IPS-NIHi7 (cell line): ENCODE results near the gene TBCD.

Experiments used
- DNase-seq: peaks from one replicate; pipeline ENCODE4 v3.0.0; 2012; ENCODE audit warnings: mixed read lengths; ENCODE audit errors: extremely low spot score

Gene TBCD

DNA sequence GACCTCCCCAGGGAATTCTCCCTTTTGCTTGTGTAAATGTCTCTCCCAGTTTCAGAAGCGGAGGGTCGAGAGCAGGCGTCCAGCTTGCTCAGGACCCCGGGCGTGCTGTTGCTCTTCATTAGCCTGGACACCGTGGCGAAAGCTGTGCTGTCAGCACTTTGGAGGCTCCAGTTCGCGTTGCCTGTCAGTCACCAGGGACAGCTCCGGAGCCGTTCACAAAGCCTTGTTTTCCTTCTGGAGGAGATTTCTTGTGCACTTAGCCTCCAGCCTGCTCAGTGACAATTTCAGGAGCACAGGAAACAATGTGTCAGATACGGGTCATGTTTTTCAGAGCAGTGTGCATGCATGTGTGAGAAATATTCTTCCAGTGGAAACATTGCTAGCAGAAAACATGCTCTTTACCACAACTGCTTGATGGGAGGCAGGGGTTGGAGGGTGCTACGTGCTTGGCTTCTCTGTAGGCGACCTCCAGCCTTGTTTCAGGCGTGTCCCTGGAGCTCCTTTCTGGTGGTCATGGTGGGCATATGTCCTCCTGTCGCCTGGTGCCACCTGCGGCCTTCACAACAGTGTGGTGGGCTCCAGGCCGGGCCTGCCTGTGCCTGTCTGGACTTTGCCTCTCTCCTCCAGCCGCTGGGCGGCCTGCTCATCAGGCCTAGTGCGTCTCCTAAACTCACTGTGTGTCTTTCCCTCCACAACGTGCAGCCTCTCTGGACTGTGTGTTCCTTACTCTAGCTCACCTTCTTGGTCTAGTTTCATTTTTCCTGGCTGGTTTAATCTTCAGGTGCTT, 59.0 kb downstream of the TBCD start:
- DNase-seq = no peak

- no peak for DNase-seq
Observed at GRCh38 chr17:82812058-82812457, 60.2 kb downstream of the TBCD start.

DNA sequence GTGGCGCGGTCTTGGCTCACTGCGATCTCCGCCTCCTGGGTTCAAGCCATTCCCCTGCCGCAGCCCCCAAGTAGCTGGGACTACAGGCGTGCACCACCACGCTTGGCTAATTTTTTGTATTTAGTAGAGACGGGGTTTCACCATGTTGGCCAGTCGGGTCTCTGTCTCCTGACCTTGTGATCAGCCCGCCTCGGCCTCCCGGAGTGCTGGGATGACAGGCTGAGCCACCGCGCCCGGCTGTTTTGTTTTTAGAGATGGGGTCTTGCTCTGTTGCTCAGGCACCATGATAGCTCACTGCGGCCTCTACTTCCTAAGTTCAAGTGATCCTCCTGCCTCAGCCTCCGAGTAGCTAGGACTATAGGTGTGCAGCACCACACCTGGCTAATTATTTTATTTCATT, 60.7 kb downstream of the TBCD start:
- no peak for DNase-seq

DNA sequence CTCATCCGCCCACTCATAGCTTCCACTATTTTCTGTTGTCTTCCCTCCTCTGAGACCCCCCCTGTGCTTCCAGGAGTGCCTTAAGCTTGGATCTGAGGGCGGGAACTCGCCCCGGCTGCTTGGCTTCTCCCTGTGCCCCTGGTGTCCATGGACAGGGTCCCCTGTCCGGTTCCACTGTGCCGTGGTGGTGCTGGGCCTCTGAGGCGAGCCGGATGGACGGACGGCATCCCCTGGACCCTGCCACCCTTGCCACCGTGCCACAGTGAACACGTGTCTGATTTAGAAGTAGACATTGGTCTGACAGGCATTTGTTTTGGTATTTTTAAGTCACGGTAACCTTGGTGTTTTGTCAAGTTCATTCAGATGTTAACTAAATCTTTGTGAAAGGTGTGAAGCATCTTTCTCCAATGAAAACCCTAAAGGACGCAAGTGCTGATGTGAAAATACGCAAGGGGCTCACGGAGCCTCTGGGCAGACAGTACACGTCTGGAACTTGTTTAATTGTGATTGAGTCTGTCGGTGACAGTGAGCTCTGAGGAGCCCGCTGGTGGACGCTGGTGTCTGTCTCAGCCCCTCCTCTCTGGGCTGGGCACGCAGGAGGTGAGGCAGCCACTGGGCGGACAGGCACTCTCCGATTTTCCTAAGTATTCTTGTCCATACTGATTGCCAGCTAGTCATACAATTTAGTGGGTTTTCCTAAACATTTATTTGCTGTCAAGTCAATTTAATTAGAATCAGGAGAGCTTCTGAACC, 61.6 kb downstream of the TBCD start:
- DNase-seq = no peak

DNA sequence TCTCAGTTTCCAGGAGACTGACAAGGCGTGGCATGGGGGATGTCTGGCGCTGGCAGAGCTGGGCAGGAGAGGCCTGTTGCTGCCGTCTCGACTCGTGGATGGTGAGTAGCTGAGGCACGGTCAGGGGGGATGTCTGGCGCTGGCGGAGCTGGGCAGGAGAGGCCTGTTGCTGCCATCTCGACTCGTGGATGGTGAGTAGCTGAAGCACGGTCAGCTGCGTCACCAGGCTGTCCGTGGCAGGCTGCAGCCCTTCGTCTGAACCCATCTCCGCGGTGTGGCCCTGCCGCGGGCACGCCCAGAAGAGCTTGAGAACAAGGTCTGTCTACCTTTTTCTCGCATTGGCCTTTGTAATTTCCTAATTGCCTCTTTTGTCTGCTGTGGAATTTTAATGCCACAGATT, 63.0 kb downstream of the TBCD start:
- DNase-seq = no peak

GRCh38 chr17:82815354-82815753, 63.5 kb downstream of the TBCD start:
- no peak for DNase-seq

DNA sequence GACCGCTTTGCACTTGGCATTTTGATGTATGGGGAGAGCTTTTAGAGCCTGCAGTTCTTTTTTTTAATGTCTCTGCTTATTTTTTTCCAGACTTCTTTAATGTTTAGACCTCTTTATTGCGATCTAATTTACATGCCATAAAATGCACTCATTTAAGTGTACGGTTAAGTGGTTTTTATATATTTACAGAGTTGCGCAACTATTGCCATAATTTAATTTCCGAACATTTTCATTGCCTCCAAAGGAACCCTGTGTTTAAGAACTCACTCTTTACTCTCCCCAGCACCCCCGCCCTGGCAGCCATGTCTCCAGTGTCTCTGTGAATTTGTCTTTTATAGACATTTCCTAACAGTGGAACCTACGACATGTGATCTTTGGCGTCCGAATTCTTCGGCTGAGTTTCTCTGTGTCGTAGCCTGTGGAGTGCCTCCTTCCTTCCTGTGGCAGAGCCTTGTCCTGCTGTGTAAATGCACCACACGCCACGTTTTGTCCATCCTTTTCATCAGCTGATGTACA, 64.0 kb downstream of the TBCD start:
- no peak for DNase-seq

DNA sequence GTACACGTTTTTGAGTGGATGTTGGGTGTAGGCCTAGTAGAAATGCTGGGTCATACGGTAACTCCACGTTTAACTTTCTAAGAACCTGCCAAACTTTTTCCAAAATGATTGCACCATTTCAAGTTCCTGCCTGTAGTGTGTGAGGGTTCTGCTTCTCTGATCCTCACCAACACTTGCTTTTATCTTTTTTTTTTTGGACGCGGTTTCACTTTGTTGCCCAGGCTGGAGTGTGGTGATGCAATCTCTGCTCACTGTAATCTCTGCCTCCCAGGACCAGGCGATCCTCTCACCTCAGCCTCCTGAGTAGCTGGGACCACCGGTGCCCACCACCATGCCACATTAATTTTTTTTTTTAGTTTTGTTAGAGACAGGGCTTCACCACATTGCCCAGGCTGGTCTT, 64.5 kb downstream of the TBCD start:
- no peak for DNase-seq

- no peak for DNase-seq
Observed at GRCh38 chr17:82817947-82818346, 66.1 kb downstream of the TBCD start.

GRCh38 chr17:82820278-82821251, 68.7 kb downstream of the TBCD start:
- DNase-seq = no peak

GRCh38 chr17:82821554-82821953, 69.7 kb downstream of the TBCD start:
- DNase-seq = no peak

DNA sequence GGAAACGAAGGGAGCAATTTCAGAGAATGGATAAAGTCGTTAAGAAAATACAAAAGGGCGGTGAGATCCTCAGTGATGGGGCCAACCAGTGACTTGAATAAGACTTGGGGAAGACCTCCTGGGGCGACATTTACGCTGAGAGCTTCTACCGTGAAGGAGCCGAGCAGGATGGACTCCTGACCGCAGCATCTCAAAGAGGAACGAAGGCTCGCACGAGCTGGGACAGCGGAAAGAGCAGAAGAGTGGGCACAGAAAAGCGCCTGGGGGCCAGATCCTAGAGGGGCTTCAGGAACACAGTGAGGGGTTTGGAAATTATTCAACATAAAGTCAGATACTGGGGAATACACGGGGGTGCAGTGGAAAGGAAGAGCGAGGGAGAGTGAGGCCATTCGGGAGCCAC, 70.4 kb downstream of the TBCD start:
- DNase-seq = no peak

DNA sequence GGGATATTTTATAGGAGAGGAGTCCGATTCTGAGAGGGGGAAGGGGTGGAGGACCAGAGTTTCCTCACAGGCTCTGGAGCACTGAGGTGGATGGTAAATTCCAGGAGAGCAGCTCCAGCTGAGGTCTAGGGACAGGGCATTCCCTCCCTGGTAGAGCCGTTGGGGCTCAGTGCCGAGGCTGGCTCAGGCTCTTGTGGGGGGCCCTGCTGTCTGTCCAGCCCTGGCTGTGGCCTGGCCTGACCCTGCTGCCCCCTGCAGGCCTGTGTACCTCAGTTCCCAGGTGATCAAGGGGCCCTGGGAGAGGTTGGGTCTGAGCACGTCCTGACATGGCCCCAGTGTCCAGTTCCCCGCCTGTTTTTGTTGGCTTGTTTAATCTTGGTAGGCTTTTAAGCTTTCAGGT, 71.1 kb downstream of the TBCD start:
- DNase-seq = peak; percentile 79

GRCh38 chr17:82825540-82826124, 73.8 kb downstream of the TBCD start:
- no peak for DNase-seq

DNA sequence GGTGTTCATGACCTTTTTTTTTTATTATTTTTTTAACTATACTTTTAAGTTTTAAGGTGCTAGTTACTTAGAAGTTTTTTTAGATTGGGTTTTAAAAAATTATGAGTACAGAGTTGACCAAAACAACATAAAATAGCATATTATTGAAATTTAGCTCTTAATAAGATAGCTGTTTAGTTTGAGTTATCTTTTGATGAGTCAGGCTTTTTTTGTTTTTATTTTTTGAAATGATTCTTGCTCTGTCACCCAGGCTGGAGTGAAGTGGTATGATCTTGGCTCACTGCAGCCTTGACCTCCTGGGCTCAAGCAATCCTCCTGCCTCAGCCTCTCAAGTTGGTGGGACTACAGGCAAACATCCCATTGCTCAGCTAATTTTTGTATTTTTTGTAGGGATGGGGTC, 74.3 kb downstream of the TBCD start:
- no peak for DNase-seq

DNA sequence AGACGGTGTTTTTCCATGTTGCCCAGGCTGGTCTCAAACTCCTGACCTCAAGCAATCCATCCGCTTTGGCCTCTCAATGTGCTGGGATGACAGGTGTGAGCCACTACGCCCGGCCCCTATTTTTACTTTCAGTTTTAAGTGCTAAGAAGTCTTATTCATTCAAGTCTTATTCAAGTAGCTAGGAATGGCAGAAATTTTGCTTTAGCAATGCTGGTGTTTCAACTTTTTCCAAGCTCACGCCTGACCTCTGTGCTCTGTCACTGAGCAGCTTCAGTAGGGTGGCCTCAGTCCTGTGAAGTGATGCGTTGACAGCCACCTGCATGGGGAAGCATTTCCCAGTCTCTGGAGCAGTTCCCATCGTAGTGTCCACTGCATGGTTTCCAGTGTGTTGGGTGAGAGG, 75.1 kb downstream of the TBCD start:
- no peak for DNase-seq

DNA sequence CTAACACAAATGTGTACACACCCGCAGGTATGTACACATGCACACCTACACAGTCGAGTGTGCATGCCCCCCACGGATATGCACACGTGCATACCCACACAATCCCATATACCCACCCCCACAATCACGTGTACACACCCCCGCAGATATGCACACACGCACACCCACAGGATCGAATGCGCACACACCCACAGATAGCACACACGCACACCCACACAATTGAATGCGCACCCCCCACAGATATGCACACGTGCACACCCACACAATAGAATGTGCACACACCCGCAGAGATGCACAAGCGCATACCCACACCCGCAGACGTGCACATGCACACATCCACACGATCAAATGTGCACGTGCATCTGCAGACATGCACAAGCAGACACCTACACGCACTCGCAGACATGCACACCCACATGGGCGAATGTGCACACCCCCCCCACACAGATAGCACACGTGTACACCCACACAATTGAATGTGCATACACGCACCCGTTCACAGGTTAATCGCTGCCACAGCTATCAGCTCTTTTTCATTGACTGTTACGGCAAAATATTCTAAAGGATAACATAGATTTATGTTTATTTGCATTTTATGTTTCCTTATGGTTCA, 77.1 kb downstream of the TBCD start:
- DNase-seq = no peak

DNA sequence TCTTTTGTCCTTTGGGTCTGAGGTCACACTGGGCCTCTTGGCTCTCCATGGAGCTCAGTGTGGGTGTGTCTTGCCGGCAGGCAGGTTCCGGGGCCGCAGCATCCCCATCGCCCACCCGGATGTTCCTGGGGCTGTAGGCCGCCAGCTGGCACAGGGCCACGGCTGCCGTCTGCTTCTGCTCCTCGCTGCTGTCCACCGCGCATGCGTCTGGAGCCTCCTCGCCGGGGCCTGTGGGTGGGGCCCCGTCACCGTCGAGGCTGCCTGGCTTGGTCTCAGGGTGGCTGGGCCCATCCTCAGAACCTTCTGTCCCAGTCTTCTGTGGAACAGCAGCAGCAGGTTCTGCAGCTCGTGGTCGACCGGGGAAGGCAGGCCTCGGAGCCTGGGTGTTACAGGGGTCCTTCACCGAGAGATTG, 78.4 kb downstream of the TBCD start:
- DNase-seq = no peak

GRCh38 chr17:82831041-82831817, 79.4 kb downstream of the TBCD start:
- no peak for DNase-seq

GRCh38 chr17:82831818-82832200, 79.9 kb downstream of the TBCD start:
- no peak for DNase-seq
